ENCODE data around the gene PSG3.
A peak's percentile ranks its signal among the peaks of the same experiment; 100 is the strongest.
"Not testable (repeated sequence)": the region's sequence is repeated elsewhere in the genome, so short reads cannot be mapped to it uniquely, and the experiment has no call there.

The PSG3 gene

GRCh38 chr19:42740381-42740780, at the start of gene PSG3:
Gene PSG3 (minus strand): TSS chr19:42740481. CDS start chr19:42740384, 97 bp downstream.
- not testable (repeated sequence) for FAIRE-seq; DNase-seq (ENCODE audit: low spot score)

- not testable (repeated sequence) for DNase-seq (ENCODE audit: low spot score); FAIRE-seq
Measured at GRCh38 chr19:42788766-42789165, 48.5 kb upstream of the PSG3 start.

GRCh38 chr19:42787766-42788165, 47.5 kb upstream of the PSG3 start:
- not testable (repeated sequence) for DNase-seq (ENCODE audit: low spot score); FAIRE-seq

- FAIRE-seq; DNase-seq (ENCODE audit: low spot score): not testable (repeated sequence)
Measured at GRCh38 chr19:42776750-42777612, 36.7 kb upstream of the PSG3 start.

GRCh38 chr19:42774510-42775158, 34.4 kb upstream of the PSG3 start:
- FAIRE-seq; DNase-seq (ENCODE audit: low spot score): not testable (repeated sequence)

GRCh38 chr19:42767319-42767718, 27.0 kb upstream of the PSG3 start:
- not testable (repeated sequence) for DNase-seq (ENCODE audit: low spot score); FAIRE-seq

- not testable (repeated sequence) for DNase-seq (ENCODE audit: low spot score); FAIRE-seq
Measured at GRCh38 chr19:42766871-42767270, 26.6 kb upstream of the PSG3 start.

- FAIRE-seq = no peak
Measured at GRCh38 chr19:42764836-42765235, 24.6 kb upstream of the PSG3 start.

GRCh38 chr19:42762789-42763188, 22.5 kb upstream of the PSG3 start:
- FAIRE-seq (no peak), DNase-seq (ENCODE audit: low spot score) (no peak)

More at GRCh38 chr19:42764836-42765235, 24.6 kb upstream of the PSG3 start:
- no peak for DNase-seq (ENCODE audit: low spot score)

- DNase-seq (ENCODE audit: low spot score); FAIRE-seq: not testable (repeated sequence)
Measured at GRCh38 chr19:42761924-42762295, 21.6 kb upstream of the PSG3 start.

- DNase-seq (ENCODE audit: low spot score) = peak; percentile 62
- FAIRE-seq = not testable (repeated sequence)
Measured at GRCh38 chr19:42760954-42761923, 21.0 kb upstream of the PSG3 start.

GRCh38 chr19:42758667-42759066, 18.4 kb upstream of the PSG3 start:
- not testable (repeated sequence) for FAIRE-seq; DNase-seq (ENCODE audit: low spot score)

GRCh38 chr19:42752246-42752645, 12.0 kb upstream of the PSG3 start:
- not testable (repeated sequence) for FAIRE-seq; DNase-seq (ENCODE audit: low spot score)

- not testable (repeated sequence) for DNase-seq (ENCODE audit: low spot score)
Measured at GRCh38 chr19:42741726-42742607, 1.7 kb upstream of the PSG3 start.

GRCh38 chr19:42737581-42738011, 2.7 kb downstream of the PSG3 start:
- FAIRE-seq; DNase-seq (ENCODE audit: low spot score): not testable (repeated sequence)

More at GRCh38 chr19:42741726-42742607, 1.7 kb upstream of the PSG3 start:
- not testable (repeated sequence) for FAIRE-seq

GRCh38 chr19:42728341-42728740, 11.9 kb downstream of the PSG3 start:
- DNase-seq (ENCODE audit: low spot score); FAIRE-seq: not testable (repeated sequence)

GRCh38 chr19:42714000-42714399, 26.3 kb downstream of the PSG3 start:
- DNase-seq (ENCODE audit: low spot score); FAIRE-seq: not testable (repeated sequence)

- not testable (repeated sequence) for DNase-seq (ENCODE audit: low spot score); FAIRE-seq
Measured at GRCh38 chr19:42712753-42713152, 27.5 kb downstream of the PSG3 start.

- not testable (repeated sequence) for FAIRE-seq; DNase-seq (ENCODE audit: low spot score)
Measured at GRCh38 chr19:42710986-42711385, 29.3 kb downstream of the PSG3 start.

GRCh38 chr19:42697884-42698283, 42.4 kb downstream of the PSG3 start:
- no peak for DNase-seq (ENCODE audit: low spot score)
- FAIRE-seq = no peak

Data from urothelium cell line (cell line).